K562 (cell line): ENCODE data around the gene BST1. TPM values are rescaled to one million over a fixed set of nuclear protein-coding genes. Genes with fewer than 3 reads are reported as not detected.

ENCODE experiments used
- ATAC-seq: fragments of 200-7000 bp; cut with Tn5 transposase; 3 replicates; pipeline ENCODE4 v1.9.1; 2020; ENCODE audit warnings: moderate library complexity
- BruUV-seq: library from RNA; stranded (reverse); fragments of 400-500 nt; replicated peaks from 2 replicates; lab custom pipeline; 2021; lab: Mats Ljungman, UMichigan
- CTCF ChIA-PET: fragments of 300-600 bp; formaldehyde crosslinking; extraction: SDS; loops from one replicate; lab custom pipeline; 2021; ENCODE audit warnings: low intra/inter-chr PET ratio; lab: Yijun Ruan, JAX
- POLR2A ChIA-PET: fragments of 300-600, 350-650 bp; sonication (Branson Sonifier 250); formaldehyde crosslinking; extraction: SDS; loops from one replicate; lab custom pipeline; 2021; ENCODE audit warnings: antibody characterized with exemption, inconsistent platforms; lab: Yijun Ruan, JAX
- DNase-seq, 4 experiments: peaks; one replicate each; pipeline versions ENCODE4 v3.0.0 to v3.0.0-alpha.2; 2011 to 2018; ENCODE audit warnings: low spot score in 3 of 4, mixed read lengths in 3 of 4; ENCODE audit errors: extremely low read depth in 1 of 4
- FAIRE-seq: peaks from 2 replicates; lab custom pipeline; 2011; peaks lifted over from hg19 to GRCh38; lab: Jason Lieb, UNC
- H2AFZ ChIP-seq: 2 replicates; pipeline ENCODE4 v1.6.0; 2011; ENCODE audit warnings: low read depth, low read length, control low read depth, inconsistent platforms
- H3K27ac ChIP-seq: fragments of 200-600 bp; 3 replicates; pipeline ENCODE4 v1.8.0; 2011; ENCODE audit warnings: low read depth, mild to moderate bottlenecking, control low read depth, inconsistent platforms, low read length, moderate library complexity, mixed read lengths; ENCODE audit errors: extremely low read depth
- H3K27me3 ChIP-seq, 2 experiments: fragments of 300-600 bp in 1 of 2; 2 replicates in 1 of 2; 3 replicates in 1 of 2; pipeline versions ENCODE4 v1.6.0 to v1.8.0; 2011; ENCODE audit warnings: inconsistent platforms in 2 of 2, low read length in 2 of 2, mild to moderate bottlenecking in 1 of 2, mixed read lengths in 1 of 2, moderate library complexity in 1 of 2; ENCODE audit not compliant: control insufficient read depth in 2 of 2, insufficient read depth in 2 of 2
- H3K36me3 ChIP-seq: fragments of 300-600 bp; 3 replicates; pipeline ENCODE4 v1.8.0; 2011; ENCODE audit warnings: mild to moderate bottlenecking, low read length, inconsistent platforms; ENCODE audit not compliant: control insufficient read depth, insufficient read depth
- H3K4me1 ChIP-seq, 2 experiments: fragments of 200-600 bp in 1 of 2; replicated peaks in 1 of 2; 2 replicates in 1 of 2; 3 replicates in 1 of 2; pipeline versions ENCODE4 v1.5.1 to v1.8.0; 2011; ENCODE audit warnings: inconsistent platforms in 2 of 2, low read length in 2 of 2, mild to moderate bottlenecking in 1 of 2, mixed read lengths in 1 of 2, moderate library complexity in 1 of 2; ENCODE audit not compliant: control insufficient read depth in 2 of 2, insufficient read depth in 2 of 2
- H3K4me2 ChIP-seq: 2 replicates; pipeline ENCODE4 v1.6.1; 2011; ENCODE audit warnings: low read length, control low read depth, inconsistent platforms, mixed read lengths; ENCODE audit not compliant: insufficient read depth
- H3K4me3 ChIP-seq: fragments of 200-600 bp; sonication (generic), shearing (Covaris generic); 2 replicates; pipeline ENCODE4 v1.5.1; 2016; ENCODE audit warnings: control low read depth, inconsistent platforms
- H3K79me2 ChIP-seq: fragments of 200-600 bp; 3 replicates; pipeline ENCODE4 v1.8.0; 2011; ENCODE audit warnings: low read length, inconsistent platforms; ENCODE audit not compliant: control insufficient read depth, insufficient read depth
- H3K9ac ChIP-seq, 2 experiments: 2 replicates each; pipeline versions ENCODE4 v1.6.0 to v1.6.1; 2011; ENCODE audit warnings: low read depth in 2 of 2, low read length in 2 of 2, control low read depth in 1 of 2, inconsistent platforms in 1 of 2, mild to moderate bottlenecking in 1 of 2, mixed read lengths in 1 of 2; ENCODE audit not compliant: insufficient read depth in 1 of 2
- H3K9me1 ChIP-seq: one replicate; pipeline ENCODE4 v1.6.0; 2011; ENCODE audit warnings: inconsistent platforms, mild to moderate bottlenecking, low read length, moderate library complexity; ENCODE audit not compliant: control insufficient read depth, insufficient read depth
- H3K9me3 ChIP-seq: replicated peaks from 2 replicates; pipeline ENCODE4 v1.5.1; 2011; ENCODE audit warnings: low read depth, low read length, inconsistent platforms; ENCODE audit not compliant: control insufficient read depth, insufficient read depth
- H4K20me1 ChIP-seq: replicated peaks from 2 replicates; pipeline ENCODE4 v1.6.1; 2011; ENCODE audit warnings: low read length, inconsistent platforms, mixed read lengths; ENCODE audit not compliant: control insufficient read depth, insufficient read depth
- CC2D1A ChIP-seq: fragments of 450-650 bp; IDR thresholded peaks from 2 replicates; pipeline ENCODE4 v1.6.1; 2017; ENCODE audit warnings: mild to moderate bottlenecking
- CHAMP1 ChIP-seq: fragments of 450-650 bp; IDR thresholded peaks from 2 replicates; pipeline ENCODE4 v1.6.1; 2016; ENCODE audit warnings: mild to moderate bottlenecking
- HDAC6 ChIP-seq: IDR thresholded peaks from 2 replicates; pipeline ENCODE4 v1.6.1; 2012; ENCODE audit warnings: low read depth, mild to moderate bottlenecking, control low read depth, inconsistent platforms, low read length, moderate library complexity
- SMAD2 ChIP-seq: fragments of 150-350 bp; IDR thresholded peaks from 2 replicates; pipeline ENCODE4 v1.6.1; 2014; ENCODE audit warnings: low read depth, mild to moderate bottlenecking, low read length
- ZBTB33 ChIP-seq: sonication (generic); formaldehyde crosslinking; IDR thresholded peaks from 2 replicates; pipeline ENCODE4 v1.8.1; 2023; ENCODE audit warnings: mild to moderate bottlenecking, missing genetic modification reagents
- ZNF398 ChIP-seq: fragments of 250-450 bp; sonication (Bioruptor Pico); IDR thresholded peaks from 2 replicates; pipeline ENCODE4 v1.8.0; 2021; ENCODE audit warnings: moderate library complexity, mild to moderate bottlenecking, inconsistent platforms
- ZNF696 ChIP-seq: fragments of 250-450 bp; sonication (Bioruptor Pico); conservative IDR thresholded peaks from 2 replicates; pipeline ENCODE4 v1.4.0; 2020; ENCODE audit warnings: mild to moderate bottlenecking, moderate library complexity
- WGBS: fragments of 100-300 bp; shearing (Covaris generic); methylation state at CpG from one replicate; pipeline ENCODE4 v1.1.6; 2016; ENCODE audit warnings: low coverage, mixed read lengths; ENCODE audit not compliant: insufficient coverage; ENCODE audit errors: missing lambda C conversion rate; 5-methylcytosine and 5-hydroxymethylcytosine counted together
- in situ Hi-C: fragments of 300-500 bp; cut with MboI; formaldehyde crosslinking; loops from 4 replicates; pipeline ENCODE4 v1.15.0; 2018; ENCODE audit warnings: inconsistent platforms, mixed read lengths
- intact Hi-C: fragments of 100-400 bp; cut with micrococcal nuclease; formaldehyde crosslinking; loops from 2 replicates; pipeline ENCODE4 v1.14.2; 2022
- polyA plus RNA-seq, 8 experiments: library from polyadenylated mRNA; depleted of rRNA in 4 of 8; stranded (reverse) in 5 of 8; unstranded in 3 of 8; fragments of >200 nt; fragmentation: Nextera tagmentation in 2 of 8; fragmentation: Illumina TruSeq in 1 of 8; extraction: Ambion mirVana in 2 of 8; extraction: Trizol in 1 of 8; gene quantifications; 2 replicates each; pipeline versions ENCODE4 v1.2.1 to v1.2.3, GENCODE V29; 2011 to 2014; ENCODE audit warnings: inconsistent platforms in 1 of 8, missing spikeins in 1 of 8
- total RNA-seq, 7 experiments: library from RNA; depleted of rRNA in 6 of 7; stranded (reverse); fragments of >200 nt in 6 of 7; fragmentation: Illumina TruSeq in 2 of 7; extraction: Trizol in 2 of 7; gene quantifications; 2 replicates each; pipeline versions ENCODE4 v1.2.1 to v1.2.3, GENCODE V29; 2011 to 2021; ENCODE audit warnings: low replicate concordance in 1 of 7

BST1 gene
- total and polyA plus RNA-seq, 9 of the 15 experiments (the other 6 are each of a cell fraction or from before 2014, with no cell fraction given), result 0.04 to 0.38 (median 0.07) TPM; not detected in 6

GRCh38 chr4:15655223-15656037 lies 47.4 kb upstream of the BST1 start, which contains the start of gene FBXL5 (continued):
- TF ChIP-seq ZNF696 (CRISPR knock-in tag), result no peak
- TF ChIP-seq, all 486 proteins: peak for 131

- WGBS, result 98% methylated on average over 12 of the region's 12 CpGs
- FAIRE-seq (no peak), DNase-seq (no peak), ATAC-seq (no peak)
- Histone ChIP-seq H3K4me2 (no peak overlapping the region), H3K79me2 (peaks cover 38% of the 10 kb centered on the region), H3K9me3 (0 out of 2 replicates have a peak, but pooled peaks cover 3% of the 10 kb centered on the region), H2AFZ (peak overlapping the region; percentile 97), H3K9ac (peak overlapping the region in 1 of 2 experiments; percentile 74; a peak in 1 of 4 replicates), H3K9me1 (no peaks in the 10 kb centered on the region), H4K20me1 (no peaks in the 10 kb centered on the region), H3K36me3 (peaks cover 7% of the 10 kb centered on the region; the same call in 1 of the 3 replicates), H3K4me3 (no peak overlapping the region), H3K27ac (peak overlapping the region; percentile 98; the same call in 1 of the 3 replicates), H3K4me1 (peaks cover 9 to 13% of the 10 kb centered on the region in 2 experiments), H3K27me3 (no peaks in the 10 kb centered on the region)
- peak; percentile 71 for TF ChIP-seq ZBTB33 (CRISPR knock-in tag)
- no peak for TF ChIP-seq HDAC6
- TF ChIP-seq SMAD2, result no peak
- TF ChIP-seq CHAMP1, result peak; percentile 92; the same call in 1 of the 2 replicates
- TF ChIP-seq ZNF398, result no peak
- peak; percentile 43; the same call in 1 of the 2 replicates for TF ChIP-seq CC2D1A
- intact Hi-C loops, result loop anchor here (10.0 kb wide), 2 partner anchors 421 to 651 kb away; partner anchors contain the start of gene CPEB2
- ChIA-PET POLR2A (interaction anchor here (1.3 kb wide), 1 partner anchor 20 kb away, joined by 3 read pairs; no protein-coding TSS in a partner anchor), CTCF (no interaction called here)
- in situ Hi-C loops, result loop anchor here (25.0 kb wide), 1 partner anchor 644 kb away; the partner anchor contains the start of gene CPEB2
- no TSS peak for BruUV-seq
These were observed 46.8 kb upstream of the BST1 start for GRCh38 chr4:15656038-15656470.
